HepG2 (cell line): ENCODE data around the gene ZNF844. TPM values are rescaled to one million over a fixed set of nuclear protein-coding genes. Genes with fewer than 3 reads are reported as not detected.

ENCODE experiments used
- FOXO1 ChIP-seq: sonication (generic); formaldehyde crosslinking; IDR thresholded peaks from 2 replicates; pipeline ENCODE4 v1.4.0; 2020; ENCODE audit warnings: missing genetic modification reagents
- KDM2A ChIP-seq: sonication (generic); formaldehyde crosslinking; IDR thresholded peaks from 2 replicates; pipeline ENCODE4 v1.4.0; 2020; ENCODE audit warnings: low read depth, missing genetic modification reagents, borderline replicate concordance
- MXD1 ChIP-seq: sonication (generic); formaldehyde crosslinking; IDR thresholded peaks from 2 replicates; pipeline ENCODE4 v1.4.0; 2020; ENCODE audit warnings: mild to moderate bottlenecking, missing genetic modification reagents
- POGK ChIP-seq: sonication (generic); formaldehyde crosslinking; conservative IDR thresholded peaks from 2 replicates; pipeline ENCODE4 v1.8.0; 2022; ENCODE audit warnings: mild to moderate bottlenecking, moderate library complexity, missing genetic modification reagents
- PRMT3 ChIP-seq: sonication (generic); formaldehyde crosslinking; IDR thresholded peaks from 2 replicates; pipeline ENCODE4 v1.8.1; 2022; ENCODE audit warnings: low read depth, mild to moderate bottlenecking, moderate library complexity, missing genetic modification reagents, borderline replicate concordance
- SMAD9 ChIP-seq: sonication (generic); formaldehyde crosslinking; IDR thresholded peaks from 2 replicates; pipeline ENCODE4 v1.5.1; 2020; ENCODE audit warnings: mild to moderate bottlenecking, missing genetic modification reagents
- SOX5 ChIP-seq: IDR thresholded peaks from 2 replicates; pipeline ENCODE4 v1.6.1; 2016; ENCODE audit warnings: borderline replicate concordance
- STAT5B ChIP-seq: sonication (generic); formaldehyde crosslinking; IDR thresholded peaks from 2 replicates; pipeline ENCODE4 v1.4.0; 2020; ENCODE audit warnings: missing genetic modification reagents
- ZNF329 ChIP-seq: sonication (generic); formaldehyde crosslinking; IDR thresholded peaks from 2 replicates; pipeline ENCODE4 v1.9.0; 2021; ENCODE audit warnings: low read depth, mild to moderate bottlenecking, missing genetic modification reagents
- ZNF350 ChIP-seq: sonication (generic); formaldehyde crosslinking; IDR thresholded peaks from 2 replicates; pipeline ENCODE4 v1.4.0; 2020; ENCODE audit warnings: mild to moderate bottlenecking, low read depth, missing genetic modification reagents, borderline replicate concordance
- ZNF407 ChIP-seq: sonication (generic); formaldehyde crosslinking; IDR thresholded peaks from one replicate; pipeline ENCODE4 v1.5.1; 2020; ENCODE audit warnings: mild to moderate bottlenecking, missing genetic modification reagents; ENCODE audit errors: not compliant biosample characterization
- ZNF503 ChIP-seq: sonication (generic); formaldehyde crosslinking; IDR thresholded peaks from 2 replicates; pipeline ENCODE4 v1.4.0; 2020; ENCODE audit warnings: missing genetic modification reagents
- ZNF513 ChIP-seq: sonication (generic); formaldehyde crosslinking; conservative IDR thresholded peaks from 2 replicates; pipeline ENCODE4 v1.5.0; 2020; ENCODE audit warnings: missing genetic modification reagents
- polyA plus RNA-seq, 8 experiments: library from polyadenylated mRNA; depleted of rRNA in 3 of 8; stranded (reverse) in 7 of 8; unstranded in 1 of 8; fragments of >200 nt; fragmentation: Illumina TruSeq in 4 of 8; extraction: Trizol in 4 of 8; gene quantifications; 2 replicates each; pipeline versions ENCODE4 v1.2.1 to v1.2.3, GENCODE V29; 2011 to 2016; ENCODE audit warnings: low read depth in 4 of 8, missing spikeins in 1 of 8, mixed read lengths in 1 of 8; ENCODE audit not compliant: insufficient read depth in 1 of 8
- total RNA-seq, 5 experiments: library from RNA; depleted of rRNA; stranded (reverse); fragments of >200 nt; fragmentation: Illumina TruSeq; extraction: Trizol; gene quantifications; 2 replicates each; pipeline ENCODE4 v1.2.3, GENCODE V29; 2016; ENCODE audit warnings: low read depth in 1 of 5

The ZNF844 gene
- total and polyA plus RNA-seq, 2 of the 13 experiments (the other 11 are each of a cell fraction or from before 2014, with no cell fraction given): 1.0 to 3.2 TPM

- TF ChIP-seq POGK (no peak), ZNF513 (CRISPR knock-in tag) (no peak), ZNF329 (CRISPR knock-in tag) (0 out of 2 replicates have a peak, but pooled peaks have one; percentile 62), STAT5B (no peak), SOX5 (CRISPR knock-in tag) (no peak), MXD1 (no peak), ZNF407 (CRISPR knock-in tag) (no peak), KDM2A (peak; percentile 38; the same call in 1 of the 2 replicates), ZNF503 (CRISPR knock-in tag) (no peak), FOXO1 (CRISPR knock-in tag) (peak; percentile 33; the same call in 1 of the 2 replicates), ZNF350 (CRISPR knock-in tag) (no peak), SMAD9 (CRISPR knock-in tag) (no peak), PRMT3 (CRISPR knock-in tag) (no peak)
These were observed at the start of gene ZNF844 (continued) for GRCh38 chr19:12064590-12065538.
